OCI-LY7 (cell line): ENCODE results near the gene PRRC2B.

Experiments used
- CTCF ChIP-seq: fragments of 200-600 bp; sonication (generic); conservative IDR thresholded peaks from 2 replicates; pipeline ENCODE4 v1.5.1; 2014; ENCODE audit warnings: mild to moderate bottlenecking, antibody characterized with exemption, low read length, moderate library complexity, mixed read lengths
- EZH2phosphoT487 ChIP-seq: fragments of 200-600 bp; sonication (generic); IDR thresholded peaks from 2 replicates; pipeline ENCODE4 v1.6.1; 2018; ENCODE audit warnings: low read depth, borderline replicate concordance, mild to moderate bottlenecking, mixed run types, antibody characterized with exemption, low read length, moderate library complexity, mixed read lengths

DNA sequence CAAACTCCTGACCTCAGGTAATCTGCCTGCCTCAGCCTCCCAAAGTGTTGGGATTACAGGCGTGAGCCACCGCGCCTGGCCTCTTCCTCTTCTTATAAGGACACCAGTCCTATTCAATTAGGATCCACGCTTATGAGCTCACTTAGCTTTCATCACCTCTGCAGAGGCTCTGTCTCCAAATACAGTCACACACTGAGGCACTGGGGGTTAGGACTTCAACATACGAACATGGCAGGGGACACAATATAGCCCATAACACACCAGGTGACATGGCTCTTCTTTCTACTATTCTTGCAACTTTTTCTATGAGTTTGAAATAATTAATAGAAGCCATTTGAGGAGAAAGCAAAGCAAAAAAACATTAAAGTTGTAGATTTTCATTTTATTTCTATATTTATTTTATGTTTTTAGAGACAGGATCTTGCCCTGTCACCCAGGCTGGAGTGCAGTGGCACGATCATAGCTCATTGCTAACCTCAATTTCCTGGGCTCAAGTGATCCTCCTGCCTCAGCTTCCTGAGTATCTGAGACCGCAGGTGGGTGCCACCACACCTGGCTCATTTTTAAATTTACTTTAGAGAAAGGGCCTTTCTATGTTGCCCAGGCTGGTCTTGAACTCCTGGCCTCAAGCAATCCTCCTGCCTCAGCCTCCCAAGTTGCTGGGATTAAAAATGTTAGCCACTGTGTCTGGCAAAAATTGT, 145.5 kb downstream of the PRRC2B start:
- TF ChIP-seq CTCF (no peak), EZH2phosphoT487 (no peak)
